Breast epithelium (tissue), 3 donors: ENCODE data around the gene FHOD3.

Experiments used
- POLR2A ChIP-seq: fragments of 450-650 bp; IDR thresholded peaks from one replicate; pipeline ENCODE4 v1.6.1; 2016; ENCODE audit warnings: antibody characterized with exemption, mild to moderate bottlenecking, moderate library complexity
- POLR2AphosphoS5 ChIP-seq, 3 donors: sonication (generic); formaldehyde crosslinking; IDR thresholded peaks; one replicate each; pipeline ENCODE4 v1.6.1; 2017; ENCODE audit warnings: antibody characterized with exemption in 3 of 3
- TF ChIP-seq, protein P1 (sequence below), 3 donors: fragments of 450-650 bp; IDR thresholded peaks; one replicate each; pipeline ENCODE4 v1.5.1; 2016 to 2017; ENCODE audit warnings: antibody characterized with exemption in 3 of 3, mild to moderate bottlenecking in 3 of 3, moderate library complexity in 3 of 3

DNA sequence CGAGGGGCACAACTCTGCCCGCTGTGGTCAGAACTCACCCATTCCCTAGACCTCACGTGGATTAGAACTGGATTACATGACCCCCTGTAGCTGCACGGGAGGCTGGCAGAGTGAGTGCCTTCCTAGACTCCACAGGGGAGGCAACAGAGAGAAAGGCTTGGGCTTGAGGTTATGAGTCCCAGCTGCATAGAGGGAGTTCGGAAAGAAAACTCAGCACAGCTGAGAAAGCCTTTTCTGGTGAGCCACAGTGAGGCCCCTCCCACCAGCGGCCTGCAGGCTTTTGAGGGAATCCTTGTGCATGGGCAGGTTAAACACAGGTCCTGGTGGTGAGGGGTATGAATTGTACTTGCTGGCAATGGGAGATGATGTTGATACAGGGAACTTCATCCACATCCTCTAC, 217.3 kb downstream of the FHOD3 start:
- TF ChIP-seq, protein P1, sequence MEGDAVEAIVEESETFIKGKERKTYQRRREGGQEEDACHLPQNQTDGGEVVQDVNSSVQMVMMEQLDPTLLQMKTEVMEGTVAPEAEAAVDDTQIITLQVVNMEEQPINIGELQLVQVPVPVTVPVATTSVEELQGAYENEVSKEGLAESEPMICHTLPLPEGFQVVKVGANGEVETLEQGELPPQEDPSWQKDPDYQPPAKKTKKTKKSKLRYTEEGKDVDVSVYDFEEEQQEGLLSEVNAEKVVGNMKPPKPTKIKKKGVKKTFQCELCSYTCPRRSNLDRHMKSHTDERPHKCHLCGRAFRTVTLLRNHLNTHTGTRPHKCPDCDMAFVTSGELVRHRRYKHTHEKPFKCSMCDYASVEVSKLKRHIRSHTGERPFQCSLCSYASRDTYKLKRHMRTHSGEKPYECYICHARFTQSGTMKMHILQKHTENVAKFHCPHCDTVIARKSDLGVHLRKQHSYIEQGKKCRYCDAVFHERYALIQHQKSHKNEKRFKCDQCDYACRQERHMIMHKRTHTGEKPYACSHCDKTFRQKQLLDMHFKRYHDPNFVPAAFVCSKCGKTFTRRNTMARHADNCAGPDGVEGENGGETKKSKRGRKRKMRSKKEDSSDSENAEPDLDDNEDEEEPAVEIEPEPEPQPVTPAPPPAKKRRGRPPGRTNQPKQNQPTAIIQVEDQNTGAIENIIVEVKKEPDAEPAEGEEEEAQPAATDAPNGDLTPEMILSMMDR (IDR thresholded peaks at IDR 0.05): no peak
- TF ChIP-seq POLR2A: no peak
- TF ChIP-seq POLR2AphosphoS5 (IDR thresholded peaks at IDR 0.05): no peak
